Cardiac fibroblast (primary cell): Measurements from ENCODE around the gene GNA12.
A peak's percentile ranks its signal among the peaks of the same experiment; 100 is the strongest.

Experiments used
- DNase-seq, 2 donors: peaks; one replicate each; pipeline versions ENCODE4 v3.0.0 to v3.0.0-alpha.2; 2010; ENCODE audit warnings: low read depth in 2 of 2
- H3K4me3 ChIP-seq, 2 donors: replicated peaks in 1 of 2; 1 replicate in 1 of 2; 2 replicates in 1 of 2; pipeline ENCODE4 v1.5.1; 2011; ENCODE audit warnings: low read depth in 2 of 2, low read length in 2 of 2, mild to moderate bottlenecking in 2 of 2, moderate library complexity in 1 of 2
- CTCF ChIP-seq: IDR thresholded peaks from one replicate; pipeline ENCODE4 v1.5.1; 2011; ENCODE audit warnings: low read depth, mild to moderate bottlenecking, low read length, inconsistent platforms

Gene GNA12

GRCh38 chr7:2866601-2867000 lies 22.5 kb upstream of the GNA12 start:
- no peak for DNase-seq
- TF ChIP-seq CTCF = no peak
- H3K4me3 ChIP-seq = no peak overlapping the region

GRCh38 chr7:2864999-2865670 lies 21.0 kb upstream of the GNA12 start:
- peak; percentile 88 for TF ChIP-seq CTCF
- DNase-seq = peak; percentile 79 to 81
- H3K4me3 ChIP-seq = no peak overlapping the region

- H3K4me3 ChIP-seq = peak overlapping the region in 1 of 2 donors; percentile 27
- DNase-seq = peak in 1 of 2 donors; percentile 60
- no peak for TF ChIP-seq CTCF
These were observed 20.3 kb upstream of the GNA12 start for GRCh38 chr7:2864204-2864985.

- peak; percentile 98 to 99 for DNase-seq
- TF ChIP-seq CTCF = no peak
- peak overlapping the region in 1 of 2 donors; percentile 27 for H3K4me3 ChIP-seq
These were observed 19.5 kb upstream of the GNA12 start for GRCh38 chr7:2863461-2864066.

GRCh38 chr7:2862831-2863361 lies 18.8 kb upstream of the GNA12 start:
- H3K4me3 ChIP-seq = peak overlapping the region in 1 of 2 donors; percentile 26
- DNase-seq = peak; percentile 81 to 83
- no peak for TF ChIP-seq CTCF

GRCh38 chr7:2861509-2861908 lies 17.4 kb upstream of the GNA12 start:
- no peak for TF ChIP-seq CTCF
- H3K4me3 ChIP-seq = no peak overlapping the region
- no peak for DNase-seq
